GM12873 (cell line): Measurements from ENCODE around the gene WNT3.

ENCODE experiments used
- TF ChIP-seq, protein P1 (sequence below): IDR thresholded peaks from 2 replicates; pipeline ENCODE4 v1.5.1; 2012; ENCODE audit warnings: low read depth, mild to moderate bottlenecking, moderate library complexity, low read length, control low read depth; ENCODE audit not compliant: insufficient read depth; ENCODE audit errors: missing control alignments

The WNT3 gene

DNA sequence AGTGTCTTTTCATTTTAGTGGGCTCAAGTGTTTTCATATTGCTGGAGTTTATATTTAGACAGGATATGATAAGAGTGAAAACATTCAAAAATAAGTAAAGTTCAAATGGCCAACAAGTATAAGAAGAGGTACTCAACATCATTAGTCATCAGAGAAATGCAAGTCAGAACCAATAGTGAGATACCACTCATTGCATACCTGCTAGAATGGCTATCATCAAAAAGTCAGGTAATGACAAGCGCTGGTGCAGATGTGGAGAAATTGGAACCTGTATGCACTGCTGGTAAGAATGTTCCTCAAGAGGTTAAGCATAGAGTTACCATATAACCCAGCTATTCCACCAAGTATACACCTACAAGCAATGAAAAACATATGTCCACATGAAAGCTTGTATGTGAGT is 87.8 kb downstream of the WNT3 start:
- TF ChIP-seq, protein P1, sequence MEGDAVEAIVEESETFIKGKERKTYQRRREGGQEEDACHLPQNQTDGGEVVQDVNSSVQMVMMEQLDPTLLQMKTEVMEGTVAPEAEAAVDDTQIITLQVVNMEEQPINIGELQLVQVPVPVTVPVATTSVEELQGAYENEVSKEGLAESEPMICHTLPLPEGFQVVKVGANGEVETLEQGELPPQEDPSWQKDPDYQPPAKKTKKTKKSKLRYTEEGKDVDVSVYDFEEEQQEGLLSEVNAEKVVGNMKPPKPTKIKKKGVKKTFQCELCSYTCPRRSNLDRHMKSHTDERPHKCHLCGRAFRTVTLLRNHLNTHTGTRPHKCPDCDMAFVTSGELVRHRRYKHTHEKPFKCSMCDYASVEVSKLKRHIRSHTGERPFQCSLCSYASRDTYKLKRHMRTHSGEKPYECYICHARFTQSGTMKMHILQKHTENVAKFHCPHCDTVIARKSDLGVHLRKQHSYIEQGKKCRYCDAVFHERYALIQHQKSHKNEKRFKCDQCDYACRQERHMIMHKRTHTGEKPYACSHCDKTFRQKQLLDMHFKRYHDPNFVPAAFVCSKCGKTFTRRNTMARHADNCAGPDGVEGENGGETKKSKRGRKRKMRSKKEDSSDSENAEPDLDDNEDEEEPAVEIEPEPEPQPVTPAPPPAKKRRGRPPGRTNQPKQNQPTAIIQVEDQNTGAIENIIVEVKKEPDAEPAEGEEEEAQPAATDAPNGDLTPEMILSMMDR, result no peak

- TF ChIP-seq, protein P1, result no peak
These were observed 88.5 kb downstream of the WNT3 start for GRCh38 chr17:46730026-46730425.

GRCh38 chr17:46727572-46728348 is 90.7 kb downstream of the WNT3 start:
- TF ChIP-seq, protein P1, result no peak

DNA sequence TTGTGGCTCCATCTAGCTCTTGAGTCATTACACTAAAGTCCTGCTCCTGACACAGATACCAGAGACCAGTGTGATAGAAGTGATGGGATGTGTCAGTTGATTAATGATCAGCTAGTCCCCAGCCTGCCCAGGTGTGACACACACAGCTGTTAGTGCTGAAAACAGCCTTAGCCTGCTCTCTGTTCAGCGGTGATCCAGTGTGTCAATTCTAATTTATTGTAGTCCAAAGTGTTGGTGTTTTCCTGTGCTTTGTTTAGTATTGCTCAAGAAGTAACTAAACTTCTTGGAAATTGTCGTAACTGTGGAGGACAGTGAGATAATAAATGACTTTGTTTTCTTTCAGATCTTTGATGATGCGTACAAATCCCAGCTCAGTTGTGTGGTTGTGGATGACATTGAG is 92.3 kb downstream of the WNT3 start:
- TF ChIP-seq, protein P1, result no peak

GRCh38 chr17:46722662-46723285 is 95.7 kb downstream of the WNT3 start:
- TF ChIP-seq, protein P1, result no peak

- TF ChIP-seq, protein P1, result no peak
These were observed 98.1 kb downstream of the WNT3 start for GRCh38 chr17:46720408-46720807.

GRCh38 chr17:46719891-46720290 is 98.6 kb downstream of the WNT3 start:
- TF ChIP-seq, protein P1, result no peak
